ENCODE results near the gene GJA4. TPM values are rescaled to one million over a fixed set of nuclear protein-coding genes. Genes with fewer than 3 reads are reported as not detected.

The GJA4 gene
- total RNA-seq (2021) (not detected in 2 replicates), Bru-seq, nascent RNA (not detected), BruChase-seq, experiment 1, labeled RNA remaining after a 2-hour chase (not detected), BruChase-seq, experiment 2, labeled RNA remaining after a 6-hour chase (not detected)
- long read RNA-seq: 0 reads

- no peaks in the 10 kb centered on the region for H3K4me1 ChIP-seq (ENCODE audit: insufficient read depth, low read length, poor library complexity, severe bottlenecking)
- H3K9me3 ChIP-seq (ENCODE audit: low read depth, low read length, poor library complexity, severe bottlenecking): no peaks in the 10 kb centered on the region
- ChIA-PET POLR2A (ENCODE audit: low non-redundant PET) (no interaction called here), CTCF (no interaction called here)
- intact Hi-C loops (cut with micrococcal nuclease; ENCODE audit: unreplicated experiment): no loop called here
- H3K27me3 ChIP-seq (replicated peaks; ENCODE audit: insufficient read depth, low read depth, low read length, poor library complexity): peaks cover 10% of the 10 kb centered on the region
- no peak for DNase-seq (ENCODE audit: low spot score)
- BruUV-seq (replicated peaks): no TSS peak
- H3K36me3 ChIP-seq (ENCODE audit: insufficient read depth, low read length, poor library complexity, severe bottlenecking): no peaks in the 10 kb centered on the region
- no peak within 1 kb of the TSS for H3K4me3 ChIP-seq (ENCODE audit: low read depth, low read length, poor library complexity, severe bottlenecking)
- no peak within 1 kb of the TSS for H3K27ac ChIP-seq (ENCODE audit: low read depth, low read length, poor library complexity, severe bottlenecking)
- TF ChIP-seq EZH2 (IDR thresholded peaks at IDR 0.05; ENCODE audit: borderline replicate concordance, low read depth, low read length, poor library complexity, severe bottlenecking) (no peak), CTCF (conservative IDR thresholded peaks at IDR 0.05; ENCODE audit: low read depth, low read length) (no peak)
These were observed at the start of gene GJA4 for GRCh38 chr1:34792868-34793727. Gene GJA4, plus strand, starts transcription at chr1:34792999. Its CDS starts 1,215 bp downstream, at chr1:34794214.

DNA sequence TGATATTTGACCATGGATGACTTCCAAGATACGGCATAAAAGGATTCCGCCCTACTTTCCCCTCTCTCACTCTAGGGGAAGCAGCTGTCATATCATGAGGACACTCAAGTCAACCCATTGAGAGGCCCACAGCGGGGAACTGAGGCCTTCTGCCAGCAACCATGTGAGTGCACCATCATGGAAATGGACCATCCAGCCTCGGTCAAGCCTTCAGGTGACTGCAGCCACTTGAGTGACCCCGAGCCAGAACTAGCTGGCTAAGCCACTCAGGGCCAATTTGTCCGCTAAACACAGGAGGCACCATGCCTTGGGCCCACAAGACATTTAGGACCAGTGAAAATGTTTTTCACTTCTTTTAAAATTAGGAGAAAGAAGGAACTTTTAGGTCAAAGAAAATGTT lies 49.0 kb upstream of the GJA4 start:
- Histone ChIP-seq H3K27ac (ENCODE audit: low read depth, low read length, poor library complexity, severe bottlenecking) (no peak overlapping the region), H3K36me3 (ENCODE audit: insufficient read depth, low read length, poor library complexity, severe bottlenecking) (no peaks in the 10 kb centered on the region), H3K4me3 (ENCODE audit: low read depth, low read length, poor library complexity, severe bottlenecking) (no peak overlapping the region), H3K4me1 (ENCODE audit: insufficient read depth, low read length, poor library complexity, severe bottlenecking) (no peaks in the 10 kb centered on the region), H3K27me3 (replicated peaks; ENCODE audit: insufficient read depth, low read depth, low read length, poor library complexity) (no peaks in the 10 kb centered on the region), H3K9me3 (ENCODE audit: low read depth, low read length, poor library complexity, severe bottlenecking) (no peaks in the 10 kb centered on the region)
- TF ChIP-seq CTCF (conservative IDR thresholded peaks at IDR 0.05; ENCODE audit: low read depth, low read length) (no peak), EZH2 (IDR thresholded peaks at IDR 0.05; ENCODE audit: borderline replicate concordance, low read depth, low read length, poor library complexity, severe bottlenecking) (no peak)
- ChIA-PET POLR2A (ENCODE audit: low non-redundant PET) (no interaction called here), CTCF (interaction anchor here (0.6 to 2.0 kb wide), 4 partner anchors 11 to 1111 kb away, joined by 4 to 10 read pairs (median 4); partner anchors contain the start of gene GJB5)
- intact Hi-C loops (cut with micrococcal nuclease; ENCODE audit: unreplicated experiment): loop anchor here (2.0 to 5.0 kb wide), 2 partner anchors 283 to 1111 kb away; no protein-coding TSS in a partner anchor
- no TSS peak for BruUV-seq (replicated peaks)
- DNase-seq (ENCODE audit: low spot score): no peak

DNA sequence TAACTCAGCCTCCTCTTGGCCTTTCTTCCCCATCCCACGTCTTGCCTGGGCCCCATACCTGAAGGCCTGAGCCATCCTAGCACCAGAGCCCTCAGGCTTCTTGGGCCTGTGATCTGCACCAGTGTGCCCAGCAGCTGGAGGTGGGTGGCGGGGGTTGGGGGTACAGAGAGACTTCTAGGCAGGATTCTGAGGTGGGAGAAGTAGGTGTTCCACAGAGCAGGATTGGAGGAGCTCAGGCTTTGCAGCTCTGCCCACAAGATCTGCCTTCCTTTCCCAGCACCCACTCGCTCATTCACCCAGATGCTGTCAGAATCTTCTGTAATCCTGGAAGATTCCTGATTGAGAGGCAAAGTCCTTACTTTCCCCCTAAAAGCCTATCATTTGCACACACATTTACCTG lies 47.9 kb upstream of the GJA4 start:
- Histone ChIP-seq H3K27me3 (replicated peaks; ENCODE audit: insufficient read depth, low read depth, low read length, poor library complexity) (no peaks in the 10 kb centered on the region), H3K27ac (ENCODE audit: low read depth, low read length, poor library complexity, severe bottlenecking) (no peak overlapping the region), H3K9me3 (ENCODE audit: low read depth, low read length, poor library complexity, severe bottlenecking) (no peaks in the 10 kb centered on the region), H3K4me1 (ENCODE audit: insufficient read depth, low read length, poor library complexity, severe bottlenecking) (no peaks in the 10 kb centered on the region), H3K36me3 (ENCODE audit: insufficient read depth, low read length, poor library complexity, severe bottlenecking) (no peaks in the 10 kb centered on the region), H3K4me3 (ENCODE audit: low read depth, low read length, poor library complexity, severe bottlenecking) (no peak overlapping the region)
- intact Hi-C loops (cut with micrococcal nuclease; ENCODE audit: unreplicated experiment): loop anchor here (5.0 kb wide), 1 partner anchor 1113 kb away; no protein-coding TSS in a partner anchor
- TF ChIP-seq EZH2 (IDR thresholded peaks at IDR 0.05; ENCODE audit: borderline replicate concordance, low read depth, low read length, poor library complexity, severe bottlenecking) (no peak), CTCF (conservative IDR thresholded peaks at IDR 0.05; ENCODE audit: low read depth, low read length) (no peak)
- DNase-seq (ENCODE audit: low spot score): no peak
- BruUV-seq (replicated peaks): no TSS peak
- ChIA-PET POLR2A (ENCODE audit: low non-redundant PET) (no interaction called here), CTCF (no interaction called here)

All from A673 (cell line).